ENCODE measurements around the gene ADAT3.

DNA sequence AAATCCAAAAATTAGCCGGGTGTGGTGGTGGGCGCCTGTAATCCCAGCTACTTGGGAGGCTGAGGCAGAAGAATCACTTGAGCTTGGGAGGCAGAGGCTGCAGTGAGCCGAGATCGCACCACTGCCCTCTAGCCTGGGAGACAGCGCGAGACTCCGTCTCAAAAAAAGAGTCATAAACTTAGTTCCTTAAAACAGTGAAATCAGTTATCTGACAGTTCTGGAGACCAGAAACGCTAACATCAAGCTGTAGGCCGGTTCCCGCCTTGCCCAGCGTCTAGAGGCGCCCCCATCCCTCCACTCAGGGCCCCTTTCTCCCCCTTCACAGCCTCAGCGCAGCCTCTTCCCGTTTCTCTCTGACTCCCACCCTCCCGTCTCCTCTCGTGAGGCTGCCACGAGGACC is 11.9 kb downstream of the ADAT3 start:
- TF ChIP-seq, protein P1, sequence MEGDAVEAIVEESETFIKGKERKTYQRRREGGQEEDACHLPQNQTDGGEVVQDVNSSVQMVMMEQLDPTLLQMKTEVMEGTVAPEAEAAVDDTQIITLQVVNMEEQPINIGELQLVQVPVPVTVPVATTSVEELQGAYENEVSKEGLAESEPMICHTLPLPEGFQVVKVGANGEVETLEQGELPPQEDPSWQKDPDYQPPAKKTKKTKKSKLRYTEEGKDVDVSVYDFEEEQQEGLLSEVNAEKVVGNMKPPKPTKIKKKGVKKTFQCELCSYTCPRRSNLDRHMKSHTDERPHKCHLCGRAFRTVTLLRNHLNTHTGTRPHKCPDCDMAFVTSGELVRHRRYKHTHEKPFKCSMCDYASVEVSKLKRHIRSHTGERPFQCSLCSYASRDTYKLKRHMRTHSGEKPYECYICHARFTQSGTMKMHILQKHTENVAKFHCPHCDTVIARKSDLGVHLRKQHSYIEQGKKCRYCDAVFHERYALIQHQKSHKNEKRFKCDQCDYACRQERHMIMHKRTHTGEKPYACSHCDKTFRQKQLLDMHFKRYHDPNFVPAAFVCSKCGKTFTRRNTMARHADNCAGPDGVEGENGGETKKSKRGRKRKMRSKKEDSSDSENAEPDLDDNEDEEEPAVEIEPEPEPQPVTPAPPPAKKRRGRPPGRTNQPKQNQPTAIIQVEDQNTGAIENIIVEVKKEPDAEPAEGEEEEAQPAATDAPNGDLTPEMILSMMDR (IDR thresholded peaks at IDR 0.05): no peak
- TF ChIP-seq POLR2A (IDR thresholded peaks at IDR 0.05): no peak

Data from uterus (tissue), 2 donors.